Measurements from ENCODE around the gene ABCG1.
A peak's percentile ranks its signal among the peaks of the same experiment; 100 is the strongest.

ABCG1 gene

GRCh38 chr21:42254083-42254482, 35.1 kb downstream of the ABCG1 start:
- DNase-seq: no peak

GRCh38 chr21:42254651-42255601, 36.0 kb downstream of the ABCG1 start:
- DNase-seq: no peak

GRCh38 chr21:42255825-42256224, 36.9 kb downstream of the ABCG1 start:
- no peak for DNase-seq

GRCh38 chr21:42256316-42256715, 37.4 kb downstream of the ABCG1 start:
- no peak for DNase-seq

GRCh38 chr21:42257091-42257765, 38.3 kb downstream of the ABCG1 start:
- DNase-seq: no peak

- peak; percentile 10 for DNase-seq
Observed at GRCh38 chr21:42258150-42258884, 39.4 kb downstream of the ABCG1 start.

- no peak for DNase-seq
Observed at GRCh38 chr21:42258885-42259407, 40.0 kb downstream of the ABCG1 start.

GRCh38 chr21:42260121-42260520, 41.2 kb downstream of the ABCG1 start:
- no peak for DNase-seq

- DNase-seq: no peak
Observed at GRCh38 chr21:42261829-42262200, 42.9 kb downstream of the ABCG1 start.

GRCh38 chr21:42262831-42263231, 43.9 kb downstream of the ABCG1 start:
- DNase-seq: peak; percentile 59

GRCh38 chr21:42263591-42264131, 44.7 kb downstream of the ABCG1 start:
- DNase-seq: peak; percentile 96

- DNase-seq: no peak
Observed at GRCh38 chr21:42264245-42265195, 45.6 kb downstream of the ABCG1 start.

- DNase-seq: no peak
Observed at GRCh38 chr21:42265231-42265812, 46.4 kb downstream of the ABCG1 start.

- DNase-seq: peak; percentile 14
Observed at GRCh38 chr21:42266971-42267556, 48.1 kb downstream of the ABCG1 start.

GRCh38 chr21:42269386-42269785, 50.4 kb downstream of the ABCG1 start:
- peak; percentile 70 for DNase-seq

- no peak for DNase-seq
Observed at GRCh38 chr21:42271065-42271464, 52.1 kb downstream of the ABCG1 start.

- no peak for DNase-seq
Observed at GRCh38 chr21:42272109-42272962, 53.4 kb downstream of the ABCG1 start.

GRCh38 chr21:42272984-42273600, 54.2 kb downstream of the ABCG1 start:
- no peak for DNase-seq

GRCh38 chr21:42276076-42276475, 57.1 kb downstream of the ABCG1 start:
- DNase-seq: no peak

All from GF-D8 (cell line).